GM12873 (cell line): ENCODE results near the gene ABCB4.

Experiments used
- TF ChIP-seq, protein P1 (sequence below): IDR thresholded peaks from 2 replicates; pipeline ENCODE4 v1.5.1; 2012; ENCODE audit warnings: low read depth, mild to moderate bottlenecking, moderate library complexity, low read length, control low read depth; ENCODE audit not compliant: insufficient read depth; ENCODE audit errors: missing control alignments

ABCB4 gene

DNA sequence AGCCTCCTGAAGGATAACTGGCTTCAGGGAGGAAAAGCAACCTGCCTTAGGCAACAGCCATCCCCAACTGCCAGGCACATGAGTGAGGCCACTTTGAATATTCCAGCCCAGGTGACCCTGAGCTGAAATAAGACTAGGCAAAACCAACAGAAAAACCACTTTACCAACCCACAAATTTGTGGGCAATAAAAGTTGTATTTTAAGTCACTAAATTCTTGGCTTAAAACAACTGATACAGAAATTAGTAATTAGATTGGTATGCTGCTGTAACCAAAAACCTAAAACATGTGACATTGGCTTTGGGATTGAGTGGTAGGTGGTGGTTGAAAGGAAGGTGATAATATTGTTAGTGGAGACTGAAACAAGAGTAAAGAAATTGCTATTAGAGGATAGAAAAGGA is 39.9 kb downstream of the ABCB4 start:
- TF ChIP-seq, protein P1, sequence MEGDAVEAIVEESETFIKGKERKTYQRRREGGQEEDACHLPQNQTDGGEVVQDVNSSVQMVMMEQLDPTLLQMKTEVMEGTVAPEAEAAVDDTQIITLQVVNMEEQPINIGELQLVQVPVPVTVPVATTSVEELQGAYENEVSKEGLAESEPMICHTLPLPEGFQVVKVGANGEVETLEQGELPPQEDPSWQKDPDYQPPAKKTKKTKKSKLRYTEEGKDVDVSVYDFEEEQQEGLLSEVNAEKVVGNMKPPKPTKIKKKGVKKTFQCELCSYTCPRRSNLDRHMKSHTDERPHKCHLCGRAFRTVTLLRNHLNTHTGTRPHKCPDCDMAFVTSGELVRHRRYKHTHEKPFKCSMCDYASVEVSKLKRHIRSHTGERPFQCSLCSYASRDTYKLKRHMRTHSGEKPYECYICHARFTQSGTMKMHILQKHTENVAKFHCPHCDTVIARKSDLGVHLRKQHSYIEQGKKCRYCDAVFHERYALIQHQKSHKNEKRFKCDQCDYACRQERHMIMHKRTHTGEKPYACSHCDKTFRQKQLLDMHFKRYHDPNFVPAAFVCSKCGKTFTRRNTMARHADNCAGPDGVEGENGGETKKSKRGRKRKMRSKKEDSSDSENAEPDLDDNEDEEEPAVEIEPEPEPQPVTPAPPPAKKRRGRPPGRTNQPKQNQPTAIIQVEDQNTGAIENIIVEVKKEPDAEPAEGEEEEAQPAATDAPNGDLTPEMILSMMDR: no peak

DNA sequence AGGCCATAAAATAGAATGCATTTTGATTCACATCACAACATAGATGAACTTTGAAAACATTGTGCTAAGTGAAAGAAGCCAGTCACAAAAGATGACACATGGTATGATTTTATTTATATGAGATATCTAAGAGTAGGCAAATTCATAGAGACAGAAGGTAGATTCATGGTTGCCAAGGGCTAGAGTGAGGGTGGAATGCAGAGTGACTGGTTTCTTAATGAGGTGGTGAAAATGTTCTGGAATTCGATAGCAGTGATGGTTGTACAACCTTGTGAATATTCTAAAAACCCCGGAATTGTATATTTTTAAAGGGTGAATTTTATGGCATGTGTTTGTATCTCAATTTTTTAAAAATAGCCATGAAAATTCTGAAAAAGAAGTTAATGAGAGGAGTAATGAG is 42.9 kb downstream of the ABCB4 start:
- TF ChIP-seq, protein P1: no peak

DNA sequence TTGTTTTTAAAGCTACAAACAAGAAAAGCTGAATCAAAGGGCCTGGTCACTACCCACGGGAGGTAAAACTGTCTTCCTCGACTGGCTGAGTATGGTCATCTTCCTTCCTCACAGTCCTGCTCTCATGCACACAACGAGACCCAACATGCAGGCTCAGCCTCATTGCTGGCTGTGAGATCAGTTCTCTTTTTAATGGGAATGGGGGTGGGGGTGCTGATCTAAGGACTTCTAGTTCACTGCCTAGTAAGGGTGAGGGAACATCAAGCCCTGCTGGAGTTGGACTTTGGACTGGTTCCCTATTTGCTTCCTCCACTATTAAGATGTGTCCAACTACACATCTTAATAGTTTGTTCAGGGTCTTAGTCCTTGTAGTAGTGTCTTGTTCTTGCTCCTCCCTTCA is 48.2 kb downstream of the ABCB4 start:
- TF ChIP-seq, protein P1: no peak

DNA sequence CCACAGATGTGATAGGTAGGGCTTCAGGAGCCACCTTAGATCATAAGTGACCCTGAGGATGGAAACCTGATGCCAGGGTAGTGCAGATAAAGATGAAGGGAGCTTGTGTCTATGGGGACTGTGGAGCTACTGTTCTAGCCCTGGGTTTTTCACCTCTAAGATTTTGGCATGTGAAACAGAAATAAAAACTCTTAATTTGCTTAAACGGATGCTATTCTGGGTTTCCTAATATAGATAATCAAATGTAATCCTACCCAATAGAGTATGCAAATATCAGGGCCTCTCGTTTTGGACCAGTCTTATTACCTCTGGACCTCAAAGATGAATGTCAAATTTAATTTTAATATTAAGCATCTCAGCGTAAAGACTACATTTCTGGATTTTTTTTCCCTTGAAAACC is 49.3 kb downstream of the ABCB4 start:
- TF ChIP-seq, protein P1: no peak

DNA sequence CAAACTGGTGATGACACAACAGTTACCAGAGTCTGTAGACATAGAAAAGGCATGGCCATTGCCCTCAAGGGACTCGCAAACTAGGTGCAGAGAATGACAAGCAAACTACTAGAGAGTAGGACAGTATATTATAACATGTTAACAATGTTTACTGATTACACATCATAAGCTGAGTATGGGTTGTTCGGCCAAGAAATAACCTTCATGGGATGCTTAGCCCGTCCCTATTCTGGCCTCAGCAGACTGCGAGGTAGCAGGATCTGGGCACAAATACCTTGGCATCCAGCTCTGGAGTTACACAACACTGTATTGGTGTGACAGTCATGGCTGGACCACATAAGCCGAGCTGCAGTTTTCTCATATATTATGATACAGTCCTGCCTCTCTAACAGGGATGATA is 51.4 kb downstream of the ABCB4 start:
- TF ChIP-seq, protein P1: no peak

DNA sequence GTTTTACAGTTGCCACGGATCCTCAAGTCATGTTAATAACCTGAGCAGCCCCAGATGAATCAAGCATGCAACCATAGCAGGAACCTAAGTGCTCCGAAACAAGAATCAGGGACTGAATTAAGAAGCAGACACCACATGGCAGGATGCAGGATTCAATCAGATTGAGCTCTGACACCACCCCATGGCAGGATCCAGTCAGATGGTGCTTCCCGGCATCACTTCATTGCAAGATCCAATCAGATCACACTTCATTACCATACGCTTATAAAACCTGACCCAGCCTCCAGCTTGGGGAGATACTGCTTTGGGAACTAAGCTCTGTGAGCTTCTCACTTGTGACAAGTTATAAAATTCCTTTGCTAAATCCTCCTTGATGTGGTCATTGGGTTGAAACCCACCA is 55.3 kb downstream of the ABCB4 start:
- TF ChIP-seq, protein P1: no peak

DNA sequence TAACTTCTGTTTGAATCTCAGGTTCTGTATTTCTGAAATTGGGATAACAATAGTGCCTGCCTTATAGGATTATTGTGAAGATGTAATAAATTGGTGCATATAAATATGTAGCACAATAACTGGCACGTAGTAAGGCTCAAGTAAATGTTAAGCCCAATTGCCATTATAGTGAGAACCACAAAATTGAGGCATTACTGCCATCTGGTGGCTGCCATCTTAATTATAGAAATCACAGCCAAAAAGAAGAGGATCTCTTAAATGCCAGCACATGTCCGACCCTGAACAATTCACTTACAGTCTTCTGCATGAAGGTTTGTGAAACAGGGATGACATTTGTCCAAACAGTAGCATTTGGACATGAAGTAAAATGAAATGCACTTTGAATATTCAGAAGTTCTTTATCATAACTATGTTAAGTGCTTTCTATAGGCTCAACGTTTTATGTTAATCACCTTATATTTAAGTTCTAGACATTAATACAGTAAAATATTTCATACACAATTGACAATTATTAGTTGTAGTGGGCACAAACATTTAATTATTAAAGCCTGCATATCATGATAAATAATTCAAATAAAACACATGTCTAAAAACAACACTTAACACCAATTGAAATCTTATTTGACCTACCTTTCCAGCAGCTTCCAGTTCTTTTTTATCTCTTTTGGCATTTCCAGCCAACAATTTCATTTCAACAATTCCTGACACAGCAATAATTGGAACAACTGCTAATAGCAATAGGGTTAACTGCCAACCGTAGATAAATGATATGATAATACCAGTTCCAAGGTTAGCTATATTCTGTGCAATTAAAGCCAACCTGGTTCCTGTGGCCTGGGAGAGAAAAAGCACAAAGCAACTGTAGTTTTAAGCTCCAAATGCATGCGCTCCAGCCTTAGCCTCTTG is 58.5 kb downstream of the ABCB4 start:
- TF ChIP-seq, protein P1: peak; percentile 62
